HCT116 (cell line): ENCODE data around the gene SMIM26. TPM values are rescaled to one million over a fixed set of nuclear protein-coding genes. Genes with fewer than 3 reads are reported as not detected.

Experiments
- ATAC-seq: fragments of 200-7000 bp; cut with Tn5 transposase; 2 replicates; pipeline ENCODE4 v1.9.1; 2020; ENCODE audit warnings: mild to moderate bottlenecking, moderate library complexity
- BruUV-seq: library from RNA; stranded (reverse); fragments of 400-500 nt; replicated peaks from 2 replicates; lab custom pipeline; 2021; lab: Mats Ljungman, UMichigan
- CTCF ChIA-PET: fragments of 300-600 bp; sonication (Branson Sonifier 250); formaldehyde crosslinking; loops from one replicate; lab custom pipeline; 2021; ENCODE audit warnings: antibody characterized with exemption; lab: Charles Lee
- POLR2A ChIA-PET: fragments of 300-600, 350-600 bp; sonication (Branson Sonifier 250); formaldehyde crosslinking; loops from one replicate; lab custom pipeline; 2021; ENCODE audit warnings: antibody characterized with exemption; lab: Charles Lee
- RAD21 ChIA-PET, 2 experiments: fragments of 300-600 bp; sonication (Branson Sonifier 250); formaldehyde crosslinking; loops; one replicate each; lab custom pipeline; 2023; ENCODE audit warnings: low total read pairs in 2 of 2; ENCODE audit not compliant: uncharacterized antibody in 2 of 2, unreplicated experiment in 2 of 2, low non-redundant PET in 1 of 2; lab: Charles Lee
- DNase-seq: peaks from one replicate; pipeline ENCODE4 v3.0.0-alpha.2; 2010; ENCODE audit warnings: low read depth, low spot score
- H2AFZ ChIP-seq: fragments of 200-600 bp; shearing (Covaris generic), sonication (generic); 2 replicates; pipeline ENCODE4 v1.6.1; 2017; ENCODE audit warnings: low read depth, mixed run types, mixed read lengths, antibody characterized with exemption, low read length; ENCODE audit not compliant: poor library complexity, severe bottlenecking
- H3K27ac ChIP-seq: 2 replicates; pipeline ENCODE4 v1.5.1; 2012; ENCODE audit warnings: low read depth, low read length
- H3K27me3 ChIP-seq: fragments of 200-600 bp; sonication (generic); 2 replicates; pipeline ENCODE4 v1.6.1; 2016; ENCODE audit warnings: mixed run types, low read length, mixed read lengths; ENCODE audit not compliant: insufficient read depth
- H3K36me3 ChIP-seq, 2 experiments: fragments of 200-500 bp in 1 of 2; fragments of 200-600 bp in 1 of 2; sonication (Bioruptor generic) in 1 of 2; sonication (generic) in 1 of 2; 2 replicates each; pipeline versions ENCODE4 v1.5.1 to v1.6.1; 2014 to 2016; ENCODE audit warnings: low read length in 2 of 2, inconsistent platforms in 1 of 2, mixed read lengths in 1 of 2, mixed run types in 1 of 2; ENCODE audit not compliant: insufficient read depth in 2 of 2, control insufficient read depth in 1 of 2
- H3K4me1 ChIP-seq, 2 experiments: fragments of 200-600 bp in 1 of 2; sonication (generic) in 1 of 2; 2 replicates each; pipeline versions ENCODE4 v1.5.1 to v1.6.1; 2012 to 2017; ENCODE audit warnings: low read length in 2 of 2, inconsistent platforms in 1 of 2, mild to moderate bottlenecking in 1 of 2, mixed read lengths in 1 of 2, mixed run types in 1 of 2, moderate library complexity in 1 of 2; ENCODE audit not compliant: insufficient read depth in 2 of 2, control insufficient read depth in 1 of 2
- H3K4me2 ChIP-seq: fragments of 200-600 bp; sonication (generic); 2 replicates; pipeline ENCODE4 v1.6.1; 2017; ENCODE audit warnings: mixed run types, low read length, mixed read lengths
- H3K4me3 ChIP-seq, 2 experiments: fragments of 200-600 bp in 1 of 2; sonication (generic) in 1 of 2; replicated peaks in 1 of 2; 2 replicates each; pipeline ENCODE4 v1.5.1; 2011 to 2016; ENCODE audit warnings: low read length in 2 of 2, control low read depth in 1 of 2, low read depth in 1 of 2, mild to moderate bottlenecking in 1 of 2, mixed read lengths in 1 of 2, mixed run types in 1 of 2
- H3K79me2 ChIP-seq: fragments of 200-600 bp; sonication (generic); 2 replicates; pipeline ENCODE4 v1.6.1; 2017; ENCODE audit warnings: mild to moderate bottlenecking, mixed run types, low read length, moderate library complexity, mixed read lengths; ENCODE audit not compliant: insufficient read depth
- H3K9ac ChIP-seq: fragments of 200-600 bp; sonication (generic); 2 replicates; pipeline ENCODE4 v1.6.1; 2016; ENCODE audit warnings: low read length, mixed read lengths
- H3K9me2 ChIP-seq: fragments of 200-600 bp; sonication (generic), shearing (Covaris generic); 2 replicates; pipeline ENCODE4 v1.6.1; 2017; ENCODE audit warnings: mixed run types, mild to moderate bottlenecking, moderate library complexity; ENCODE audit not compliant: insufficient read depth
- H3K9me3 ChIP-seq, 2 experiments: fragments of 200-500 bp in 1 of 2; fragments of 200-600 bp in 1 of 2; sonication (Bioruptor generic) in 1 of 2; sonication (generic) in 1 of 2; 2 replicates each; pipeline ENCODE4 v1.6.1; 2014 to 2017; ENCODE audit warnings: low read length in 2 of 2, mixed read lengths in 2 of 2, inconsistent platforms in 1 of 2, low read depth in 1 of 2, mild to moderate bottlenecking in 1 of 2, mixed run types in 1 of 2, moderate library complexity in 1 of 2; ENCODE audit not compliant: control insufficient read depth in 1 of 2, insufficient read depth in 1 of 2
- H4K20me1 ChIP-seq: fragments of 200-600 bp; sonication (generic), shearing (Covaris generic); 2 replicates; pipeline ENCODE4 v1.6.1; 2017; ENCODE audit warnings: mixed run types, mild to moderate bottlenecking, moderate library complexity; ENCODE audit not compliant: insufficient read depth
- EGR1 ChIP-seq: IDR thresholded peaks from 2 replicates; pipeline ENCODE4 v1.6.1; 2012; ENCODE audit warnings: low read depth
- EZH2 ChIP-seq: fragments of 200-600 bp; sonication (generic); IDR thresholded peaks from 2 replicates; pipeline ENCODE4 v1.6.1; 2017; ENCODE audit warnings: antibody characterized with exemption, mixed run types
- FOSL1 ChIP-seq: IDR thresholded peaks from 2 replicates; pipeline ENCODE4 v1.6.1; 2012; ENCODE audit warnings: low read depth
- JUND ChIP-seq: IDR thresholded peaks from 2 replicates; pipeline ENCODE4 v1.6.1; 2012
- MAX ChIP-seq: IDR thresholded peaks from 2 replicates; pipeline ENCODE4 v1.6.1; 2012
- POLR2A ChIP-seq: IDR thresholded peaks from 2 replicates; pipeline ENCODE4 v1.7.0; 2011; ENCODE audit warnings: borderline replicate concordance; ENCODE audit not compliant: insufficient read depth, insufficient read length; ENCODE audit errors: extremely low read depth
- POLR2AphosphoS5 ChIP-seq: IDR thresholded peaks from 2 replicates; pipeline ENCODE4 v1.6.1; 2011; ENCODE audit warnings: mild to moderate bottlenecking, low read depth, low read length, moderate library complexity
- RAD21 ChIP-seq: IDR thresholded peaks from 2 replicates; pipeline ENCODE4 v1.6.1; 2012; ENCODE audit warnings: low read depth, mild to moderate bottlenecking
- SIN3A ChIP-seq: IDR thresholded peaks from 2 replicates; pipeline ENCODE4 v1.6.1; 2012; ENCODE audit warnings: low read depth
- SRF ChIP-seq: IDR thresholded peaks from 2 replicates; pipeline ENCODE4 v1.6.1; 2012; ENCODE audit warnings: low read depth
- TCF7L2 ChIP-seq: IDR thresholded peaks from 2 replicates; pipeline ENCODE4 v1.7.0; 2011; ENCODE audit warnings: borderline replicate concordance, inconsistent platforms; ENCODE audit not compliant: insufficient read depth, insufficient read length; ENCODE audit errors: extremely low read depth
- YY1 ChIP-seq: IDR thresholded peaks from 2 replicates; pipeline ENCODE4 v1.6.1; 2011; ENCODE audit warnings: low read length, low read depth, moderate library complexity, mild to moderate bottlenecking; ENCODE audit not compliant: insufficient replicate concordance; ENCODE audit errors: extremely low read depth
- ZFX ChIP-seq: fragments of 450-650 bp; IDR thresholded peaks from 2 replicates; pipeline ENCODE4 v1.6.1; 2017
- ZNF274 ChIP-seq: fragments of 200-500 bp; sonication (Bioruptor generic); IDR thresholded peaks from 2 replicates; pipeline ENCODE4 v1.6.1; 2014; ENCODE audit warnings: mild to moderate bottlenecking, low read depth, low read length, inconsistent platforms
- intact Hi-C: fragments of 100-400 bp; cut with micrococcal nuclease; formaldehyde crosslinking; loops from 2 replicates; pipeline ENCODE4 v1.10.0; 2022
- total RNA-seq: library from RNA; stranded (reverse); gene quantifications from one replicate; pipeline ENCODE4 v1.2.1, GENCODE V29; 2021; ENCODE audit not compliant: unreplicated experiment
- TF ChIP-seq, protein P1 (sequence below), 3 experiments: fragments of 200-600 bp in 1 of 3; sonication (generic) in 1 of 3; IDR thresholded peaks in 2 of 3; conservative IDR thresholded peaks in 1 of 3; 2 replicates each; pipeline ENCODE4 v1.5.1; 2012 to 2017; ENCODE audit warnings: low read depth in 2 of 3, low read length in 2 of 3, antibody characterized with exemption in 1 of 3, borderline replicate concordance in 1 of 3, control low read depth in 1 of 3, mild to moderate bottlenecking in 1 of 3, mixed read lengths in 1 of 3, mixed run types in 1 of 3, moderate library complexity in 1 of 3; ENCODE audit not compliant: insufficient read depth in 1 of 3

SMIM26 gene
- total RNA-seq, 1 experiment from 2014 or later, result 80.1 TPM

- H3K79me2 ChIP-seq, result no peaks in the 10 kb centered on the region
- ChIA-PET RAD21 (no interaction called here), POLR2A (no interaction called here), CTCF (no interaction called here)
- TF ChIP-seq, protein P1, sequence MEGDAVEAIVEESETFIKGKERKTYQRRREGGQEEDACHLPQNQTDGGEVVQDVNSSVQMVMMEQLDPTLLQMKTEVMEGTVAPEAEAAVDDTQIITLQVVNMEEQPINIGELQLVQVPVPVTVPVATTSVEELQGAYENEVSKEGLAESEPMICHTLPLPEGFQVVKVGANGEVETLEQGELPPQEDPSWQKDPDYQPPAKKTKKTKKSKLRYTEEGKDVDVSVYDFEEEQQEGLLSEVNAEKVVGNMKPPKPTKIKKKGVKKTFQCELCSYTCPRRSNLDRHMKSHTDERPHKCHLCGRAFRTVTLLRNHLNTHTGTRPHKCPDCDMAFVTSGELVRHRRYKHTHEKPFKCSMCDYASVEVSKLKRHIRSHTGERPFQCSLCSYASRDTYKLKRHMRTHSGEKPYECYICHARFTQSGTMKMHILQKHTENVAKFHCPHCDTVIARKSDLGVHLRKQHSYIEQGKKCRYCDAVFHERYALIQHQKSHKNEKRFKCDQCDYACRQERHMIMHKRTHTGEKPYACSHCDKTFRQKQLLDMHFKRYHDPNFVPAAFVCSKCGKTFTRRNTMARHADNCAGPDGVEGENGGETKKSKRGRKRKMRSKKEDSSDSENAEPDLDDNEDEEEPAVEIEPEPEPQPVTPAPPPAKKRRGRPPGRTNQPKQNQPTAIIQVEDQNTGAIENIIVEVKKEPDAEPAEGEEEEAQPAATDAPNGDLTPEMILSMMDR (IDR thresholded peaks at IDR 0.05 in 2 of 3, conservative IDR thresholded peaks at IDR 0.05 in 1 of 3; ENCODE audit: borderline replicate concordance in 1 of 3, insufficient read depth in 1 of 3, low read depth in 2 of 3, low read length in 2 of 3), result no peak
- TF ChIP-seq SIN3A (no peak), SRF (no peak), YY1 (no peak)
- H3K4me3 ChIP-seq, result no peak overlapping the region
- BruUV-seq, result no TSS peak
- H3K27me3 ChIP-seq, result no peaks in the 10 kb centered on the region
- H3K27ac ChIP-seq, result no peak overlapping the region
- H3K4me1 ChIP-seq, result no peaks in the 10 kb centered on the region
- no peak overlapping the region for H3K9ac ChIP-seq
- DNase-seq, result no peak
- no peaks in the 10 kb centered on the region; a peak in 1 of 4 replicates for H3K36me3 ChIP-seq
- H3K9me3 ChIP-seq, result no peaks in the 10 kb centered on the region
- H4K20me1 ChIP-seq, result no peaks in the 10 kb centered on the region
- H3K9me2 ChIP-seq, result no peaks in the 10 kb centered on the region
- intact Hi-C loops, result no loop called here
- H2AFZ ChIP-seq, result no peak overlapping the region
- no peak overlapping the region for H3K4me2 ChIP-seq
- no peak for ATAC-seq
Measured at GRCh38 chr20:18611492-18611891, 44.3 kb downstream of the SMIM26 start.

GRCh38 chr20:18613553-18613952 lies 46.3 kb downstream of the SMIM26 start:
- BruUV-seq, result no TSS peak
- no peaks in the 10 kb centered on the region; a peak in 1 of 4 replicates for H3K9me3 ChIP-seq
- DNase-seq, result no peak
- H4K20me1 ChIP-seq, result no peaks in the 10 kb centered on the region
- POLR2A ChIA-PET, result no interaction called here
- H3K27me3 ChIP-seq, result no peaks in the 10 kb centered on the region
- H3K27ac ChIP-seq, result no peak overlapping the region
- no peak overlapping the region for H3K4me3 ChIP-seq
- no peaks in the 10 kb centered on the region for H3K4me1 ChIP-seq
- CTCF ChIA-PET, result no interaction called here
- RAD21 ChIA-PET, result no interaction called here
- no peak overlapping the region for H3K4me2 ChIP-seq
- TF ChIP-seq JUND (no peak), RAD21 (no peak), ZFX (no peak), FOSL1 (no peak), YY1 (no peak), EZH2 (no peak), ZNF274 (no peak), EGR1 (no peak), POLR2AphosphoS5 (no peak), POLR2A (no peak), MAX (no peak), TCF7L2 (no peak), SIN3A (no peak)
- TF ChIP-seq, all 23 proteins: peak for 0
- no peak for ATAC-seq
- H3K79me2 ChIP-seq, result no peaks in the 10 kb centered on the region
- H3K36me3 ChIP-seq, result no peaks in the 10 kb centered on the region
- no peak overlapping the region for H2AFZ ChIP-seq
- H3K9ac ChIP-seq, result no peak overlapping the region
- H3K9me2 ChIP-seq, result no peaks in the 10 kb centered on the region
- intact Hi-C loops, result no loop called here
